Measurements from ENCODE around the gene APEH. TPM values are rescaled to one million over a fixed set of nuclear protein-coding genes. Genes with fewer than 3 reads are reported as not detected.

APEH gene
- total and polyA plus RNA-seq, 9 of the 15 experiments (the other 6 are each of a cell fraction or from before 2014, with no cell fraction given) = 70.9 to 177 (median 117) TPM

GRCh38 chr3:49630784-49631183 is 43.4 kb upstream of the APEH start:
- Histone ChIP-seq H3K4me1 (replicated peaks in 1 of 2; ENCODE audit: control insufficient read depth in 2 of 2, insufficient read depth in 2 of 2, low read length in 2 of 2) (no peaks in the 10 kb centered on the region; a peak in 1 of 5 replicates), H3K4me2 (ENCODE audit: insufficient read depth, low read length) (no peak overlapping the region), H3K4me3 (no peak overlapping the region), H3K79me2 (ENCODE audit: control insufficient read depth, insufficient read depth, low read length) (no peaks in the 10 kb centered on the region), H3K9me3 (replicated peaks; ENCODE audit: control insufficient read depth, insufficient read depth, low read depth, low read length) (no peaks in the 10 kb centered on the region), H3K9ac (ENCODE audit: insufficient read depth in 1 of 2, low read depth in 2 of 2, low read length in 2 of 2) (no peak overlapping the region), H3K27ac (ENCODE audit: extremely low read depth, low read depth, low read length) (no peak overlapping the region), H2AFZ (ENCODE audit: low read depth, low read length) (no peak overlapping the region), H3K27me3 (ENCODE audit: control insufficient read depth in 2 of 2, insufficient read depth in 2 of 2, low read length in 2 of 2) (no peaks in the 10 kb centered on the region), H4K20me1 (replicated peaks; ENCODE audit: control insufficient read depth, insufficient read depth, low read length) (no peaks in the 10 kb centered on the region), H3K9me1 (ENCODE audit: control insufficient read depth, insufficient read depth, low read length) (no peaks in the 10 kb centered on the region), H3K36me3 (ENCODE audit: control insufficient read depth, insufficient read depth, low read length) (no peaks in the 10 kb centered on the region)
- TF ChIP-seq HMBOX1 (IDR thresholded peaks at IDR 0.05) (no peak), ASH1L (IDR thresholded peaks at IDR 0.05; ENCODE audit: borderline replicate concordance, low read depth, partially characterized antibody) (no peak), ZNF23 (CRISPR knock-in tag; IDR thresholded peaks at IDR 0.05) (no peak), SNRNP70 (optimal IDR thresholded peaks at IDR 0.05; ENCODE audit: low read depth, low read length) (no peak), ZNF695 (CRISPR knock-in tag; IDR thresholded peaks at IDR 0.05) (no peak), ZKSCAN1 (IDR thresholded peaks at IDR 0.05; ENCODE audit: low read depth, low read length) (no peak), GTF2A2 (tag; IDR thresholded peaks at IDR 0.05) (no peak), PREB (CRISPR knock-in tag; IDR thresholded peaks at IDR 0.05) (no peak), ETV6 (IDR thresholded peaks at IDR 0.05; ENCODE audit: borderline replicate concordance in 1 of 2, low read depth in 2 of 2, low read length in 1 of 2) (no peak), ETV6 (CRISPR knock-in tag; IDR thresholded peaks at IDR 0.05; ENCODE audit: borderline replicate concordance) (no peak), KAT8 (IDR thresholded peaks at IDR 0.05; ENCODE audit: low read depth) (no peak), ATF3 (IDR thresholded peaks at IDR 0.05) (no peak), ATF3 (CRISPR knock-in tag; conservative IDR thresholded peaks at IDR 0.05) (no peak), ELF4 (CRISPR knock-in tag; IDR thresholded peaks at IDR 0.05) (no peak), ZNF668 (CRISPR knock-in tag; IDR thresholded peaks at IDR 0.05) (no peak), KAT7 (CRISPR knock-in tag; IDR thresholded peaks at IDR 0.05; ENCODE audit: borderline replicate concordance) (no peak), ZFP1 (CRISPR knock-in tag; IDR thresholded peaks at IDR 0.05) (no peak)
- TF ChIP-seq, protein P1, sequence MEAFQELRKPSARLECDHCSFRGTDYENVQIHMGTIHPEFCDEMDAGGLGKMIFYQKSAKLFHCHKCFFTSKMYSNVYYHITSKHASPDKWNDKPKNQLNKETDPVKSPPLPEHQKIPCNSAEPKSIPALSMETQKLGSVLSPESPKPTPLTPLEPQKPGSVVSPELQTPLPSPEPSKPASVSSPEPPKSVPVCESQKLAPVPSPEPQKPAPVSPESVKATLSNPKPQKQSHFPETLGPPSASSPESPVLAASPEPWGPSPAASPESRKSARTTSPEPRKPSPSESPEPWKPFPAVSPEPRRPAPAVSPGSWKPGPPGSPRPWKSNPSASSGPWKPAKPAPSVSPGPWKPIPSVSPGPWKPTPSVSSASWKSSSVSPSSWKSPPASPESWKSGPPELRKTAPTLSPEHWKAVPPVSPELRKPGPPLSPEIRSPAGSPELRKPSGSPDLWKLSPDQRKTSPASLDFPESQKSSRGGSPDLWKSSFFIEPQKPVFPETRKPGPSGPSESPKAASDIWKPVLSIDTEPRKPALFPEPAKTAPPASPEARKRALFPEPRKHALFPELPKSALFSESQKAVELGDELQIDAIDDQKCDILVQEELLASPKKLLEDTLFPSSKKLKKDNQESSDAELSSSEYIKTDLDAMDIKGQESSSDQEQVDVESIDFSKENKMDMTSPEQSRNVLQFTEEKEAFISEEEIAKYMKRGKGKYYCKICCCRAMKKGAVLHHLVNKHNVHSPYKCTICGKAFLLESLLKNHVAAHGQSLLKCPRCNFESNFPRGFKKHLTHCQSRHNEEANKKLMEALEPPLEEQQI (IDR thresholded peaks at IDR 0.05) = no peak
- TF ChIP-seq, protein P2, sequence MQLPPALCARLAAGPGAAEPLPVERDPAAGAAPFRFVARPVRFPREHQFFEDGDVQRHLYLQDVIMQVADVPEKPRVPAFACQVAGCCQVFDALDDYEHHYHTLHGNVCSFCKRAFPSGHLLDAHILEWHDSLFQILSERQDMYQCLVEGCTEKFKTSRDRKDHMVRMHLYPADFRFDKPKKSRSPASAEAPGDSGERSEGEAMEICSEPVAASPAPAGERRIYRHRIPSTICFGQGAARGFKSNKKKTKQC (CRISPR knock-in tag; IDR thresholded peaks at IDR 0.05) = no peak
- BruUV-seq (replicated peaks) = no TSS peak
- CTCF ChIA-PET (ENCODE audit: low intra/inter-chr PET ratio) = no interaction called here
- intact Hi-C loops (cut with micrococcal nuclease) (no loop called here), in situ Hi-C loops (cut with MboI) (no loop called here)
- DNase-seq (ENCODE audit: extremely low read depth in 1 of 4, low spot score in 3 of 4) (no peak), ATAC-seq (no peak), FAIRE-seq (no peak)
- POLR2A ChIA-PET = no interaction called here
- 71% methylated on average over 1 of the region's 1 CpG for WGBS (ENCODE audit: insufficient coverage, low coverage, missing lambda C conversion rate)
